ENCODE data around the gene CTNNA3. TPM values are rescaled to one million over a fixed set of nuclear protein-coding genes. Genes with fewer than 3 reads are reported as not detected.
"Not testable (repeated sequence)": the region's sequence is repeated elsewhere in the genome, so short reads cannot be mapped to it uniquely, and the experiment has no call there.

Gene CTNNA3
- total and polyA plus RNA-seq, 2 donors from 2014 or later = 0.45 to 0.72 TPM

- no peak overlapping the region for H3K27ac ChIP-seq (ENCODE audit: low read depth in 2 of 2, low read length in 2 of 2)
- peaks cover 0 to 5% (median 0%) of the 10 kb centered on the region in 3 donors for H3K9me3 ChIP-seq (ENCODE audit: control insufficient read depth in 2 of 3, insufficient read depth in 1 of 3, low read length in 3 of 3)
- H3K27me3 ChIP-seq (ENCODE audit: control insufficient read depth, insufficient read depth, low read length) = no peaks in the 10 kb centered on the region
- intact Hi-C loops (cut with DNase I) = no loop called here
- no peak for DNase-seq
- no peak overlapping the region for H3K9ac ChIP-seq (ENCODE audit: low read length in 3 of 3)
- TF ChIP-seq, protein P1, sequence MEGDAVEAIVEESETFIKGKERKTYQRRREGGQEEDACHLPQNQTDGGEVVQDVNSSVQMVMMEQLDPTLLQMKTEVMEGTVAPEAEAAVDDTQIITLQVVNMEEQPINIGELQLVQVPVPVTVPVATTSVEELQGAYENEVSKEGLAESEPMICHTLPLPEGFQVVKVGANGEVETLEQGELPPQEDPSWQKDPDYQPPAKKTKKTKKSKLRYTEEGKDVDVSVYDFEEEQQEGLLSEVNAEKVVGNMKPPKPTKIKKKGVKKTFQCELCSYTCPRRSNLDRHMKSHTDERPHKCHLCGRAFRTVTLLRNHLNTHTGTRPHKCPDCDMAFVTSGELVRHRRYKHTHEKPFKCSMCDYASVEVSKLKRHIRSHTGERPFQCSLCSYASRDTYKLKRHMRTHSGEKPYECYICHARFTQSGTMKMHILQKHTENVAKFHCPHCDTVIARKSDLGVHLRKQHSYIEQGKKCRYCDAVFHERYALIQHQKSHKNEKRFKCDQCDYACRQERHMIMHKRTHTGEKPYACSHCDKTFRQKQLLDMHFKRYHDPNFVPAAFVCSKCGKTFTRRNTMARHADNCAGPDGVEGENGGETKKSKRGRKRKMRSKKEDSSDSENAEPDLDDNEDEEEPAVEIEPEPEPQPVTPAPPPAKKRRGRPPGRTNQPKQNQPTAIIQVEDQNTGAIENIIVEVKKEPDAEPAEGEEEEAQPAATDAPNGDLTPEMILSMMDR (IDR thresholded peaks at IDR 0.05; ENCODE audit: borderline replicate concordance, extremely low read depth, insufficient read depth) = no peak
- H3K36me3 ChIP-seq (ENCODE audit: control insufficient read depth in 2 of 3, insufficient read depth in 3 of 3, low read length in 3 of 3) = no peaks in the 10 kb centered on the region
- H3K4me3 ChIP-seq (ENCODE audit: low read length in 3 of 3) = no peak overlapping the region
- FAIRE-seq = no peak
- H3K4me1 ChIP-seq (ENCODE audit: control insufficient read depth in 2 of 3, insufficient read depth in 2 of 3, low read depth in 1 of 3, low read length in 3 of 3) = no peaks in the 10 kb centered on the region
Measured at GRCh38 chr10:67402620-67403019, 293.4 kb downstream of the CTNNA3 start.

GRCh38 chr10:67401711-67402110, 294.3 kb downstream of the CTNNA3 start:
- no peak for FAIRE-seq
- intact Hi-C loops (cut with DNase I) = no loop called here
- Histone ChIP-seq H3K9ac (ENCODE audit: low read length in 3 of 3) (no peak overlapping the region), H3K9me3 (ENCODE audit: control insufficient read depth in 2 of 3, insufficient read depth in 1 of 3, low read length in 3 of 3) (peaks cover 0 to 5% (median 0%) of the 10 kb centered on the region in 3 donors), H3K4me3 (ENCODE audit: low read length in 3 of 3) (no peak overlapping the region), H3K36me3 (ENCODE audit: control insufficient read depth in 2 of 3, insufficient read depth in 3 of 3, low read length in 3 of 3) (no peaks in the 10 kb centered on the region), H3K27ac (ENCODE audit: low read depth in 2 of 2, low read length in 2 of 2) (no peak overlapping the region), H3K4me1 (ENCODE audit: control insufficient read depth in 2 of 3, insufficient read depth in 2 of 3, low read depth in 1 of 3, low read length in 3 of 3) (no peaks in the 10 kb centered on the region), H3K27me3 (ENCODE audit: control insufficient read depth, insufficient read depth, low read length) (no peaks in the 10 kb centered on the region)
- TF ChIP-seq, protein P1 (IDR thresholded peaks at IDR 0.05; ENCODE audit: borderline replicate concordance, extremely low read depth, insufficient read depth) = no peak
- DNase-seq = no peak

DNA sequence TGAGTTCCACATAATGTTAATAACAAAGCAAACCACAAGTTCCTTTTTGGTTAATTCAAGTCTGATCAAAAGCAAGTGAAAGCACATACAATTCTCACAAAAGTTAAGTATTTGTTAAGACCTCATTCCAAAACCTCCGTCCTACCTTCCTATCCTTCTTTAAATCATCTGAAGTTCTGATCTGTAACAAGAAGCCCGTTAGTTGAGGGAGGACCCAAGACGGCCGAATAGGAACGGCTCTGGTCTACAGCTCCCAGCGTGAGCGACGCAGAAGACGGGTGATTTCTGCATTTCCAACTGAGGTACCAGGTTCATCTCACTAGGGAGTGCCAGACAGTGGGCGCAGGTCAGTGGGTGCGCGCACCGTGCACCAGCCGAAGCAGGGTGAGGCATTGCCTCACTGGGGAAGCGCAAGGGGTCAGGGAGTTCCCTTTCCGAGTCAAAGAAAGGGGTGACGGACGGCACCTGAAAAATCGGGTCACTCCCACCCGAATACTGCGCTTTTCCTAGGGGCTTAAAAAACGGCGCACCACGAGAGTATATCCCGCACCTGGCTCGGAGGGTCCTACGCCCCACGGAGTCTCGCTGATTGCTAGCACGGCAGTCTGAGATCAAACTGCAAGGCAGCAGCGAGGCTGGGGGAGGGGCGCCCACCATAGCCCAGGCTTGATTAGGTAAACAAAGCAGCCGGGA, 309.0 kb downstream of the CTNNA3 start:
- H3K27ac ChIP-seq (ENCODE audit: low read depth in 2 of 2, low read length in 2 of 2); H3K4me1 ChIP-seq (ENCODE audit: control insufficient read depth in 2 of 3, insufficient read depth in 2 of 3, low read depth in 1 of 3, low read length in 3 of 3); H3K27me3 ChIP-seq (ENCODE audit: control insufficient read depth, insufficient read depth, low read length); H3K9me3 ChIP-seq (ENCODE audit: control insufficient read depth in 2 of 3, insufficient read depth in 1 of 3, low read length in 3 of 3); H3K36me3 ChIP-seq (ENCODE audit: control insufficient read depth in 2 of 3, insufficient read depth in 3 of 3, low read length in 3 of 3); intact Hi-C loops (cut with DNase I); FAIRE-seq; H3K9ac ChIP-seq (ENCODE audit: low read length in 3 of 3): not testable (repeated sequence)
- DNase-seq = peak in 2 of 5 donors; percentile 16 to 21
- H3K4me3 ChIP-seq (ENCODE audit: low read length in 3 of 3) = peak overlapping the region in 1 of 3 donors; percentile 23

GRCh38 chr10:67386260-67386659, 309.7 kb downstream of the CTNNA3 start:
- no peak for FAIRE-seq
- intact Hi-C loops (cut with DNase I) = no loop called here
- Histone ChIP-seq H3K9ac (ENCODE audit: low read length in 3 of 3) (no peak overlapping the region), H3K9me3 (ENCODE audit: control insufficient read depth in 2 of 3, insufficient read depth in 1 of 3, low read length in 3 of 3) (no peaks in the 10 kb centered on the region), H3K27ac (ENCODE audit: low read depth in 2 of 2, low read length in 2 of 2) (no peak overlapping the region), H3K4me3 (ENCODE audit: low read length in 3 of 3) (no peak overlapping the region), H3K4me1 (ENCODE audit: control insufficient read depth in 2 of 3, insufficient read depth in 2 of 3, low read depth in 1 of 3, low read length in 3 of 3) (no peaks in the 10 kb centered on the region), H3K36me3 (ENCODE audit: control insufficient read depth in 2 of 3, insufficient read depth in 3 of 3, low read length in 3 of 3) (no peaks in the 10 kb centered on the region), H3K27me3 (ENCODE audit: control insufficient read depth, insufficient read depth, low read length) (no peaks in the 10 kb centered on the region)
- TF ChIP-seq, protein P1 (IDR thresholded peaks at IDR 0.05; ENCODE audit: borderline replicate concordance, extremely low read depth, insufficient read depth) = no peak
- DNase-seq = no peak

Measured in kidney (tissue), 14 donors.